GM18909 (cell line): ENCODE data around the gene DNAJA3.

Experiments
- ATAC-seq: cut with Tn5 transposase; IDR thresholded peaks from one replicate; pipeline ENCODE4 v1.9.1; 2021; ENCODE audit warnings: mild to moderate bottlenecking; ENCODE audit not compliant: unreplicated experiment, poor library complexity

Gene DNAJA3

GRCh38 chr16:4404247-4404966 lies 21.3 kb upstream of the DNAJA3 start:
- ATAC-seq: no peak

GRCh38 chr16:4404967-4405696 lies 20.5 kb upstream of the DNAJA3 start:
- ATAC-seq: no peak

- ATAC-seq: no peak
Observed at GRCh38 chr16:4407543-4408322, 17.9 kb upstream of the DNAJA3 start.

GRCh38 chr16:4408323-4408690 lies 17.4 kb upstream of the DNAJA3 start:
- ATAC-seq: no peak

- ATAC-seq: no peak
Observed at GRCh38 chr16:4409081-4409932, 16.4 kb upstream of the DNAJA3 start.

GRCh38 chr16:4410335-4411075 lies 15.2 kb upstream of the DNAJA3 start:
- no peak for ATAC-seq

- ATAC-seq: no peak
Observed at GRCh38 chr16:4411684-4412083, 14.0 kb upstream of the DNAJA3 start.

GRCh38 chr16:4412159-4412558 lies 13.5 kb upstream of the DNAJA3 start:
- no peak for ATAC-seq

- ATAC-seq: no peak
Observed at GRCh38 chr16:4412854-4413253, 12.8 kb upstream of the DNAJA3 start.

GRCh38 chr16:4414187-4414917 lies 11.3 kb upstream of the DNAJA3 start:
- peak; percentile 68 for ATAC-seq

GRCh38 chr16:4415538-4416199 lies 10.0 kb upstream of the DNAJA3 start:
- ATAC-seq: peak; percentile 14

GRCh38 chr16:4416200-4417032 lies 9.3 kb upstream of the DNAJA3 start, which contains the start of gene CORO7:
Gene CORO7 (minus strand): TSS chr16:4416596. CDS start chr16:4416518, 78 bp downstream.
- peak; percentile 73 for ATAC-seq

- no peak for ATAC-seq
Observed at GRCh38 chr16:4419402-4419959, 6.2 kb upstream of the DNAJA3 start.

GRCh38 chr16:4420505-4421105 lies 5.1 kb upstream of the DNAJA3 start:
- ATAC-seq: no peak

- peak; percentile 33 for ATAC-seq
Observed at GRCh38 chr16:4426021-4426684, 485 bp downstream of the DNAJA3 start.

- no peak for ATAC-seq
Observed at GRCh38 chr16:4426722-4427372, 1.2 kb downstream of the DNAJA3 start.
